Tibial nerve (tissue), 4 donors: ENCODE results near the gene CCDC177. TPM values are rescaled to one million over a fixed set of nuclear protein-coding genes. Genes with fewer than 3 reads are reported as not detected.

ENCODE experiments used
- DNase-seq, 2 donors: peaks; one replicate each; pipeline ENCODE4 v3.0.0-alpha.2; 2019; ENCODE audit warnings: low spot score in 2 of 2
- H3K27ac ChIP-seq, 4 donors: fragments of 200-600 bp; sonication (generic) in 3 of 4; one replicate each; pipeline ENCODE4 v1.5.1; 2017 to 2019; ENCODE audit warnings: mild to moderate bottlenecking in 1 of 4
- H3K27me3 ChIP-seq, 2 donors: fragments of 200-600 bp; sonication (generic) in 1 of 2; one replicate each; pipeline versions ENCODE4 v1.5.1 to v1.6.0; 2017 to 2019
- H3K36me3 ChIP-seq, 3 donors: fragments of 200-600 bp; sonication (generic); one replicate each; pipeline ENCODE4 v1.5.1; 2018 to 2019
- H3K4me1 ChIP-seq, 4 donors: fragments of 200-600 bp; sonication (generic) in 3 of 4; one replicate each; pipeline ENCODE4 v1.5.1; 2017 to 2019
- H3K4me3 ChIP-seq, 4 donors: fragments of 200-600 bp; sonication (generic) in 3 of 4; one replicate each; pipeline ENCODE4 v1.5.1; 2017 to 2019; ENCODE audit warnings: mild to moderate bottlenecking in 1 of 4, moderate library complexity in 1 of 4
- H3K9me3 ChIP-seq, 4 donors: fragments of 200-600 bp; sonication (generic) in 3 of 4; one replicate each; pipeline ENCODE4 v1.5.1; 2017 to 2019
- CTCF ChIP-seq, 5 experiments: fragments of 200-600 bp in 3 of 5; fragments of 450-650 bp in 2 of 5; sonication (generic) in 3 of 5; IDR thresholded peaks; one replicate each; pipeline ENCODE4 v1.5.1; 2016 to 2019; ENCODE audit warnings: antibody characterized with exemption in 5 of 5, mild to moderate bottlenecking in 3 of 5, moderate library complexity in 2 of 5
- EP300 ChIP-seq, 2 donors: sonication (generic); formaldehyde crosslinking; IDR thresholded peaks; one replicate each; pipeline ENCODE4 v1.6.1; 2017; ENCODE audit warnings: antibody characterized with exemption in 2 of 2, mild to moderate bottlenecking in 1 of 2
- POLR2A ChIP-seq, 2 donors: fragments of 450-650 bp; IDR thresholded peaks; one replicate each; pipeline ENCODE4 v1.6.1; 2017; ENCODE audit warnings: antibody characterized with exemption in 2 of 2, mild to moderate bottlenecking in 2 of 2, moderate library complexity in 2 of 2
- WGBS, 2 donors: methylation state at CpG; one replicate each; pipeline ENCODE4 v1.1.5; 2018; 5-methylcytosine and 5-hydroxymethylcytosine counted together
- total RNA-seq, 4 donors: library from RNA; depleted of rRNA; stranded (reverse); fragments of >200 nt; gene quantifications; one replicate each; pipeline ENCODE4 v1.1.0, GENCODE V29; 2016

Gene CCDC177
- total RNA-seq, 4 donors from 2014 or later = not detected

DNA sequence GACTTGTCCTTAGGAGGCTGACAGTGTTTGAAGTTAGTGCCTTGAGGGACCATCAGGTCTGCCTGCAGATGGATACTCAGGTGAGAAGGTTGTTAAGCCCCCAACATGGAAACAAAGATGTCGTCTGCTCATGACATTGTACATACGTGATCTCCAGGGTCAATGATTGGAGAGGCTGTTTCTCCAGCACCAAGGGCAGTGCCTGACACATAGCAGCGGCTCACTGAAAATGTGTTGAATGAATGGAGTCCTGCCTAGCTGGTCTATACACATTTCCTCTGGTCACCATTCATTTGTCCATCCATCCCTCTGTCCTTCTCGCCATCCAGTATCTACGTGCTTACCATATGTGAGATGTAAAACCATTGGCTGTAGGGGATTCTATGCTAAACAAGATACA is 7.1 kb downstream of the CCDC177 start:
- Histone ChIP-seq H3K27me3 (peaks cover 0 to 95% of the 10 kb centered on the region in 2 donors), H3K27ac (no peak overlapping the region), H3K4me3 (no peak overlapping the region), H3K9me3 (no peaks in the 10 kb centered on the region), H3K36me3 (no peaks in the 10 kb centered on the region), H3K4me1 (peaks cover 0 to 16% (median 7%) of the 10 kb centered on the region in 4 donors)
- 81 to 88% methylated on average over 5 of the region's 5 CpGs for WGBS, 2 donors
- TF ChIP-seq EP300 (IDR thresholded peaks at IDR 0.05) = no peak
- no peak for TF ChIP-seq CTCF (IDR thresholded peaks at IDR 0.05)
- TF ChIP-seq POLR2A (IDR thresholded peaks at IDR 0.05) = no peak
- DNase-seq = no peak

DNA sequence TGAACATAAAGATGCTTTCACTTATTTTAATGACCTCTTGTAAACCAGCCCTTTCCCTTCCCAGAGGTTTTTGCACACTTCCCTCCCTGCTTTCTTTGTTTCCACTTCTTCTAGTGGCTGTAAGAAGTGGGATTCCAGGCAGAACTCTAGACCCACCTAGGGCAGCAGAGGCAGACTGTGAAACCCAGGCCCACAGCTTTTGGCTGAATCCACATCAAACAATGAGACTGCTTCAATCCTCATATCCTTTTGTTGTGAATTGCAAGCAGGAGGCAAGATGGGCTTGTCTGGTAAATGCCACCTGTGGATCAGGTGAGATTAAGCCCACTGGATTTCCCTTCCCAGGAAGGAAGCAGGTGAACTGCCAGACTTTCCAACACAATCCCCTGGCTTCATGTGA is 12.8 kb downstream of the CCDC177 start:
- Histone ChIP-seq H3K9me3 (no peaks in the 10 kb centered on the region), H3K4me1 (no peaks in the 10 kb centered on the region), H3K4me3 (no peak overlapping the region), H3K27me3 (peaks cover 0 to 72% of the 10 kb centered on the region in 2 donors), H3K36me3 (no peaks in the 10 kb centered on the region), H3K27ac (no peak overlapping the region)
- DNase-seq = no peak
- TF ChIP-seq POLR2A (IDR thresholded peaks at IDR 0.05) (no peak), EP300 (IDR thresholded peaks at IDR 0.05) (no peak), CTCF (IDR thresholded peaks at IDR 0.05) (no peak)

DNA sequence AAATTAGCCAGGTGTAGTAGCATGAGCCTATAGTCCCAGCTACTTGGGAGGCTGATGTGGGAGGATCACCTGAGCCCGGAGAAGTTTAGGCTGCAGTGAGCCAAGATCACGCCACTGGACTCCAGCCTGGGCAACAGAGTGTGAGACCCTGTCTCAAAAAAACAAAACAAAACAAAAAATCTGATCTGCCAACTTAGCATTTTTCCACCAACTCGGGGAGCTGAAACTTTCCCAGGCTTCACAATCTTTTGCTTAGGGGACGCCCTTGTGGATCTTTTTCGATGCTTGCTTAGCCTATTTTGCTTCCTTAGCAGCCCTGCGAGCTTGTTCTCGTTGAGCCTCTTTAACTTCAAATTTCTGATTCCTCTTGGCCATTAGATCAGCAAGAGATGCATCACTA is 13.8 kb downstream of the CCDC177 start:
- Histone ChIP-seq H3K4me3 (no peak overlapping the region), H3K36me3 (no peaks in the 10 kb centered on the region), H3K27me3 (peaks cover 0 to 68% of the 10 kb centered on the region in 2 donors), H3K27ac (no peak overlapping the region), H3K9me3 (no peaks in the 10 kb centered on the region), H3K4me1 (no peaks in the 10 kb centered on the region)
- 87 to 93% methylated on average over 7 of the region's 7 CpGs for WGBS, 2 donors
- no peak for TF ChIP-seq POLR2A (IDR thresholded peaks at IDR 0.05)
- no peak for TF ChIP-seq EP300 (IDR thresholded peaks at IDR 0.05)
- no peak for TF ChIP-seq CTCF (IDR thresholded peaks at IDR 0.05)
- no peak for DNase-seq

- Histone ChIP-seq H3K4me3 (no peak overlapping the region), H3K4me1 (no peaks in the 10 kb centered on the region), H3K9me3 (no peaks in the 10 kb centered on the region), H3K27ac (no peak overlapping the region), H3K27me3 (peaks cover 0 to 57% of the 10 kb centered on the region in 2 donors), H3K36me3 (no peaks in the 10 kb centered on the region)
- 21 to 23% methylated on average over 5 to 6 of the region's 6 CpGs for WGBS, 2 donors
- no peak for DNase-seq
- TF ChIP-seq CTCF (IDR thresholded peaks at IDR 0.05) (no peak), EP300 (IDR thresholded peaks at IDR 0.05) (no peak), POLR2A (IDR thresholded peaks at IDR 0.05) (no peak)
These were observed 15.1 kb downstream of the CCDC177 start for GRCh38 chr14:69559581-69560011.

DNA sequence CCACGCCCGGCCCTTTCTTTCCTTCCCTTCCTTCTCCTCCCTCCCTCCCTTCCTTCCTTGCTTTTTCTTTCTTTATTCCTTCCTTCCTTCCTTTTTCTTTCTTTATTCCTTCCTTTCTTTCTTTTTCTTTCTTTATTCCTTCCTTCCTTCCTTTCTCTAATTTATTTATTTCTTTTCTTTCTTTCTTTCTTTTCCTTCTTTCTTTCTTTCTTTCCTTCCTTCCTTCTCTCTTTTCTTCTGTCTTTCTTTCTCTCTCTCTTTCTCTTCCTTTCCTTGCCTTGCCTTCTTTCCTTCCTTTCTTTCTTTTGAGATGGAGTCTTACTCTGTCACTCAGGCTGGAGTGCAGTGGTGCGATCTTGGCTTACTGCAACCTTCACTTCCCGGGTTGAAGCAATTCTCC is 15.9 kb downstream of the CCDC177 start:
- 89 to 93% methylated on average over 4 of the region's 4 CpGs for WGBS, 2 donors
- no peak overlapping the region for H3K4me3 ChIP-seq
- no peak for DNase-seq
- no peaks in the 10 kb centered on the region for H3K36me3 ChIP-seq
- no peak for TF ChIP-seq POLR2A (IDR thresholded peaks at IDR 0.05)
- TF ChIP-seq EP300 (IDR thresholded peaks at IDR 0.05) = no peak
- no peak for TF ChIP-seq CTCF (IDR thresholded peaks at IDR 0.05)
- no peaks in the 10 kb centered on the region for H3K4me1 ChIP-seq
- H3K9me3 ChIP-seq = no peaks in the 10 kb centered on the region
- H3K27me3 ChIP-seq = peaks cover 0 to 48% of the 10 kb centered on the region in 2 donors
- no peak overlapping the region for H3K27ac ChIP-seq
